Activated CD8-positive, alpha-beta T cell treated with anti-CD3 and anti-CD28 coated beads, Interleukin-2, amount 10 ng/mL, durations not matched to agents 7 days and 5 days (primary cell): Measurements from ENCODE around the gene GPR50. TPM values are rescaled to one million over a fixed set of nuclear protein-coding genes. Genes with fewer than 3 reads are reported as not detected.

Experiments
- microRNA-seq: library from miRNA; unstranded; fragments of <30 nt; microRNA quantifications from one replicate; pipeline ENCODE4 v1.2.0, GENCODE V29; 2022
- total RNA-seq, 2 experiments: library from RNA; stranded (reverse); gene quantifications; one replicate each; pipeline ENCODE4 v1.2.3, GENCODE V29; 2021

The GPR50 gene
- total RNA-seq, 2 experiments from 2014 or later: not detected

Small RNA genes lying within 50 kb of the gene (microRNA-seq; reads per million reads assigned to microRNA genes)
- not detected for gene MIR4330

Other genes with a start within 250 kb of the GPR50 start
- gene HMGB3, start 193.2 kb upstream of the GPR50 start, total RNA-seq: 10 to 100 TPM; 53.3 to 60.8 TPM
- 10 to 100 TPM; 38.4 to 42.7 TPM for gene VMA21, start 220.6 kb downstream of the GPR50 start, total RNA-seq